SW480 (cell line): ENCODE measurements around the gene TMEM150C.

ENCODE experiments used
- DNase-seq: peaks from one replicate; pipeline ENCODE4 v3.0.0-alpha.2; 2016; ENCODE audit warnings: low spot score

TMEM150C gene

GRCh38 chr4:82561786-82562563 is at the start of gene TMEM150C:
Gene TMEM150C (minus strand): TSS chr4:82561988. CDS start chr4:82504657, 57,331 bp downstream.
- DNase-seq, result peak; percentile 42

GRCh38 chr4:82611527-82611926 is 49.7 kb upstream of the TMEM150C start:
- DNase-seq, result no peak

- no peak for DNase-seq
Measured at GRCh38 chr4:82610041-82610440, 48.3 kb upstream of the TMEM150C start.

GRCh38 chr4:82606622-82607021 is 44.8 kb upstream of the TMEM150C start:
- DNase-seq, result no peak

- no peak for DNase-seq
Measured at GRCh38 chr4:82604522-82604921, 42.7 kb upstream of the TMEM150C start.

GRCh38 chr4:82601242-82602015 is 39.6 kb upstream of the TMEM150C start:
- DNase-seq, result no peak

GRCh38 chr4:82599336-82599735 is 37.5 kb upstream of the TMEM150C start:
- peak; percentile 18 for DNase-seq

- DNase-seq, result no peak
Measured at GRCh38 chr4:82594456-82594855, 32.7 kb upstream of the TMEM150C start.

- no peak for DNase-seq
Measured at GRCh38 chr4:82593411-82593810, 31.6 kb upstream of the TMEM150C start.

- no peak for DNase-seq
Measured at GRCh38 chr4:82592639-82593038, 30.9 kb upstream of the TMEM150C start.

- DNase-seq, result no peak
Measured at GRCh38 chr4:82591592-82591991, 29.8 kb upstream of the TMEM150C start.

- no peak for DNase-seq
Measured at GRCh38 chr4:82589756-82590155, 28.0 kb upstream of the TMEM150C start.

- DNase-seq, result no peak
Measured at GRCh38 chr4:82588771-82589270, 27.0 kb upstream of the TMEM150C start.

- no peak for DNase-seq
Measured at GRCh38 chr4:82587826-82588540, 26.2 kb upstream of the TMEM150C start.

- no peak for DNase-seq
Measured at GRCh38 chr4:82585690-82586435, 24.1 kb upstream of the TMEM150C start.

- no peak for DNase-seq
Measured at GRCh38 chr4:82584931-82585330, 23.1 kb upstream of the TMEM150C start.

- DNase-seq, result no peak
Measured at GRCh38 chr4:82583897-82584587, 22.3 kb upstream of the TMEM150C start.

- no peak for DNase-seq
Measured at GRCh38 chr4:82579932-82580331, 18.1 kb upstream of the TMEM150C start.

GRCh38 chr4:82578935-82579334 is 17.1 kb upstream of the TMEM150C start:
- DNase-seq, result no peak

GRCh38 chr4:82577451-82577850 is 15.7 kb upstream of the TMEM150C start:
- DNase-seq, result no peak

GRCh38 chr4:82569727-82570126 is 7.9 kb upstream of the TMEM150C start:
- no peak for DNase-seq
